HCT116 (cell line): Measurements from ENCODE around the gene FGF1. TPM values are rescaled to one million over a fixed set of nuclear protein-coding genes. Genes with fewer than 3 reads are reported as not detected.

Experiments used
- ATAC-seq: fragments of 200-7000 bp; cut with Tn5 transposase; 2 replicates; pipeline ENCODE4 v1.9.1; 2020; ENCODE audit warnings: mild to moderate bottlenecking, moderate library complexity
- BruUV-seq: library from RNA; stranded (reverse); fragments of 400-500 nt; replicated peaks from 2 replicates; lab custom pipeline; 2021; lab: Mats Ljungman, UMichigan
- CTCF ChIA-PET: fragments of 300-600 bp; sonication (Branson Sonifier 250); formaldehyde crosslinking; loops from one replicate; lab custom pipeline; 2021; ENCODE audit warnings: antibody characterized with exemption; lab: Charles Lee
- POLR2A ChIA-PET: fragments of 300-600, 350-600 bp; sonication (Branson Sonifier 250); formaldehyde crosslinking; loops from one replicate; lab custom pipeline; 2021; ENCODE audit warnings: antibody characterized with exemption; lab: Charles Lee
- RAD21 ChIA-PET, 2 experiments: fragments of 300-600 bp; sonication (Branson Sonifier 250); formaldehyde crosslinking; loops; one replicate each; lab custom pipeline; 2023; ENCODE audit warnings: low total read pairs in 2 of 2; ENCODE audit not compliant: uncharacterized antibody in 2 of 2, unreplicated experiment in 2 of 2, low non-redundant PET in 1 of 2; lab: Charles Lee
- DNase-seq: peaks from one replicate; pipeline ENCODE4 v3.0.0-alpha.2; 2010; ENCODE audit warnings: low read depth, low spot score
- H2AFZ ChIP-seq: fragments of 200-600 bp; shearing (Covaris generic), sonication (generic); 2 replicates; pipeline ENCODE4 v1.6.1; 2017; ENCODE audit warnings: low read depth, mixed run types, mixed read lengths, antibody characterized with exemption, low read length; ENCODE audit not compliant: poor library complexity, severe bottlenecking
- H3K27ac ChIP-seq: 2 replicates; pipeline ENCODE4 v1.5.1; 2012; ENCODE audit warnings: low read depth, low read length
- H3K27me3 ChIP-seq: fragments of 200-600 bp; sonication (generic); 2 replicates; pipeline ENCODE4 v1.6.1; 2016; ENCODE audit warnings: mixed run types, low read length, mixed read lengths; ENCODE audit not compliant: insufficient read depth
- H3K36me3 ChIP-seq, 2 experiments: fragments of 200-500 bp in 1 of 2; fragments of 200-600 bp in 1 of 2; sonication (Bioruptor generic) in 1 of 2; sonication (generic) in 1 of 2; 2 replicates each; pipeline versions ENCODE4 v1.5.1 to v1.6.1; 2014 to 2016; ENCODE audit warnings: low read length in 2 of 2, inconsistent platforms in 1 of 2, mixed read lengths in 1 of 2, mixed run types in 1 of 2; ENCODE audit not compliant: insufficient read depth in 2 of 2, control insufficient read depth in 1 of 2
- H3K4me1 ChIP-seq, 2 experiments: fragments of 200-600 bp in 1 of 2; sonication (generic) in 1 of 2; 2 replicates each; pipeline versions ENCODE4 v1.5.1 to v1.6.1; 2012 to 2017; ENCODE audit warnings: low read length in 2 of 2, inconsistent platforms in 1 of 2, mild to moderate bottlenecking in 1 of 2, mixed read lengths in 1 of 2, mixed run types in 1 of 2, moderate library complexity in 1 of 2; ENCODE audit not compliant: insufficient read depth in 2 of 2, control insufficient read depth in 1 of 2
- H3K4me2 ChIP-seq: fragments of 200-600 bp; sonication (generic); 2 replicates; pipeline ENCODE4 v1.6.1; 2017; ENCODE audit warnings: mixed run types, low read length, mixed read lengths
- H3K4me3 ChIP-seq, 2 experiments: fragments of 200-600 bp in 1 of 2; sonication (generic) in 1 of 2; replicated peaks in 1 of 2; 2 replicates each; pipeline ENCODE4 v1.5.1; 2011 to 2016; ENCODE audit warnings: low read length in 2 of 2, control low read depth in 1 of 2, low read depth in 1 of 2, mild to moderate bottlenecking in 1 of 2, mixed read lengths in 1 of 2, mixed run types in 1 of 2
- H3K79me2 ChIP-seq: fragments of 200-600 bp; sonication (generic); 2 replicates; pipeline ENCODE4 v1.6.1; 2017; ENCODE audit warnings: mild to moderate bottlenecking, mixed run types, low read length, moderate library complexity, mixed read lengths; ENCODE audit not compliant: insufficient read depth
- H3K9ac ChIP-seq: fragments of 200-600 bp; sonication (generic); 2 replicates; pipeline ENCODE4 v1.6.1; 2016; ENCODE audit warnings: low read length, mixed read lengths
- H3K9me2 ChIP-seq: fragments of 200-600 bp; sonication (generic), shearing (Covaris generic); 2 replicates; pipeline ENCODE4 v1.6.1; 2017; ENCODE audit warnings: mixed run types, mild to moderate bottlenecking, moderate library complexity; ENCODE audit not compliant: insufficient read depth
- H3K9me3 ChIP-seq, 2 experiments: fragments of 200-500 bp in 1 of 2; fragments of 200-600 bp in 1 of 2; sonication (Bioruptor generic) in 1 of 2; sonication (generic) in 1 of 2; 2 replicates each; pipeline ENCODE4 v1.6.1; 2014 to 2017; ENCODE audit warnings: low read length in 2 of 2, mixed read lengths in 2 of 2, inconsistent platforms in 1 of 2, low read depth in 1 of 2, mild to moderate bottlenecking in 1 of 2, mixed run types in 1 of 2, moderate library complexity in 1 of 2; ENCODE audit not compliant: control insufficient read depth in 1 of 2, insufficient read depth in 1 of 2
- H4K20me1 ChIP-seq: fragments of 200-600 bp; sonication (generic), shearing (Covaris generic); 2 replicates; pipeline ENCODE4 v1.6.1; 2017; ENCODE audit warnings: mixed run types, mild to moderate bottlenecking, moderate library complexity; ENCODE audit not compliant: insufficient read depth
- CBX3 ChIP-seq: IDR thresholded peaks from 2 replicates; pipeline ENCODE4 v1.6.1; 2012; ENCODE audit warnings: low read depth
- CEBPB ChIP-seq: IDR thresholded peaks from 2 replicates; pipeline ENCODE4 v1.6.1; 2012; ENCODE audit warnings: low read depth
- EGR1 ChIP-seq: IDR thresholded peaks from 2 replicates; pipeline ENCODE4 v1.6.1; 2012; ENCODE audit warnings: low read depth
- ELF1 ChIP-seq: IDR thresholded peaks from 2 replicates; pipeline ENCODE4 v1.6.1; 2012; ENCODE audit warnings: low read depth, borderline replicate concordance
- EZH2 ChIP-seq: fragments of 200-600 bp; sonication (generic); IDR thresholded peaks from 2 replicates; pipeline ENCODE4 v1.6.1; 2017; ENCODE audit warnings: antibody characterized with exemption, mixed run types
- EZH2phosphoT487 ChIP-seq: fragments of 200-600 bp; IDR thresholded peaks from 2 replicates; pipeline ENCODE4 v1.6.1; 2018; ENCODE audit warnings: antibody characterized with exemption, borderline replicate concordance
- JUND ChIP-seq: IDR thresholded peaks from 2 replicates; pipeline ENCODE4 v1.6.1; 2012
- POLR2A ChIP-seq: IDR thresholded peaks from 2 replicates; pipeline ENCODE4 v1.7.0; 2011; ENCODE audit warnings: borderline replicate concordance; ENCODE audit not compliant: insufficient read depth, insufficient read length; ENCODE audit errors: extremely low read depth
- POLR2AphosphoS5 ChIP-seq: IDR thresholded peaks from 2 replicates; pipeline ENCODE4 v1.6.1; 2011; ENCODE audit warnings: mild to moderate bottlenecking, low read depth, low read length, moderate library complexity
- SP1 ChIP-seq: IDR thresholded peaks from 2 replicates; pipeline ENCODE4 v1.6.1; 2012; ENCODE audit warnings: low read depth
- SRF ChIP-seq: IDR thresholded peaks from 2 replicates; pipeline ENCODE4 v1.6.1; 2012; ENCODE audit warnings: low read depth
- TCF7L2 ChIP-seq: IDR thresholded peaks from 2 replicates; pipeline ENCODE4 v1.7.0; 2011; ENCODE audit warnings: borderline replicate concordance, inconsistent platforms; ENCODE audit not compliant: insufficient read depth, insufficient read length; ENCODE audit errors: extremely low read depth
- intact Hi-C: fragments of 100-400 bp; cut with micrococcal nuclease; formaldehyde crosslinking; loops from 2 replicates; pipeline ENCODE4 v1.10.0; 2022
- total RNA-seq: library from RNA; stranded (reverse); gene quantifications from one replicate; pipeline ENCODE4 v1.2.1, GENCODE V29; 2021; ENCODE audit not compliant: unreplicated experiment
- TF ChIP-seq, protein P1 (sequence below): IDR thresholded peaks from 2 replicates; pipeline ENCODE4 v1.6.1; 2012; ENCODE audit warnings: low read depth
- TF ChIP-seq, protein P2 (sequence below): IDR thresholded peaks from 2 replicates; pipeline ENCODE4 v1.6.1; 2012

The FGF1 gene
- total RNA-seq, 1 experiment from 2014 or later: not detected

DNA sequence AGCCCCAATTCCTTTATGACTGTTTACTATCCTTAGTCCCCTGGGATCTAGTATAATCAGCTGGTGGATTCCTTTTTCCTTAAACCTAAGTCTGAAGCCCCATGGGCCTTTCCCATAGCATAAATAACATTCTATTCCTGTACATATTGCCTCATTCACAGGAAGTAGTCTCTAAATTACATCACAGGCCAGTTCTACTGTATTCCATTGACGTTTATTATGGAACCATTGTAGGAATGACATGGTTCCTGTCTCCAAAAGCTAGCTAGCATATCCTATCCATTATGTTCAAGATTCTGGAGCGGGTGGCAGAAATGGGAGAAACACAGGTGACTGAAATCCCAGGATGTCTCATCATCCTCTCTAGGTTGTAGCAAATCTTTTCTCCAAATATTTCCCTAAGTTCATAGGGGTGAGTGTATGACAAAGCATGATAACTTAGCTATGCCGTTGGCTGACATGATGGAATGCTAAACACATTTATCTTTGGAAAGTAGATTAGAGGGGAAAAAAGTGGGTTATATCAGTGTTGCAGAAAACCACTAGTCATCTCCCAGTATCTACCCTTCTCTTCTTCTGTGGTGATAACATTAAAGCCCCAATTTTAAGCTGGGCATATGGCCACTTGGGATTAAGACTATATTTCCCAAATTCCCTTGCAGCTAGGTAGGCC is 140.1 kb downstream of the FGF1 start:
- TF ChIP-seq EZH2 (no peak), EGR1 (no peak), ELF1 (no peak), JUND (no peak)
- no peaks in the 10 kb centered on the region for H3K27me3 ChIP-seq
- H3K4me3 ChIP-seq: no peak overlapping the region
- ChIA-PET POLR2A (interaction anchor here (2.1 to 4.3 kb wide), 2 partner anchors 182 to 189 kb away, joined by 8 to 18 read pairs; no protein-coding TSS in a partner anchor), RAD21 (no interaction called here), CTCF (interaction anchor here (0.5 to 1.2 kb wide), 3 partner anchors 153 to 393 kb away, joined by 3 read pairs; no protein-coding TSS in a partner anchor)
- H3K4me1 ChIP-seq: peaks cover 12 to 52% of the 10 kb centered on the region in 2 experiments
- DNase-seq (no peak), ATAC-seq (no peak)
- no TSS peak for BruUV-seq
- no peaks in the 10 kb centered on the region for H3K79me2 ChIP-seq
- H4K20me1 ChIP-seq: no peaks in the 10 kb centered on the region
- H3K9ac ChIP-seq: no peak overlapping the region
- H3K9me2 ChIP-seq: no peaks in the 10 kb centered on the region
- H3K36me3 ChIP-seq: no peaks in the 10 kb centered on the region
- H3K4me2 ChIP-seq: no peak overlapping the region
- intact Hi-C loops: loop anchor here (5.0 kb wide), 1 partner anchor 378 kb away; no protein-coding TSS in a partner anchor
- H3K9me3 ChIP-seq: no peaks in the 10 kb centered on the region
- no peak overlapping the region for H3K27ac ChIP-seq
- no peak overlapping the region for H2AFZ ChIP-seq

DNA sequence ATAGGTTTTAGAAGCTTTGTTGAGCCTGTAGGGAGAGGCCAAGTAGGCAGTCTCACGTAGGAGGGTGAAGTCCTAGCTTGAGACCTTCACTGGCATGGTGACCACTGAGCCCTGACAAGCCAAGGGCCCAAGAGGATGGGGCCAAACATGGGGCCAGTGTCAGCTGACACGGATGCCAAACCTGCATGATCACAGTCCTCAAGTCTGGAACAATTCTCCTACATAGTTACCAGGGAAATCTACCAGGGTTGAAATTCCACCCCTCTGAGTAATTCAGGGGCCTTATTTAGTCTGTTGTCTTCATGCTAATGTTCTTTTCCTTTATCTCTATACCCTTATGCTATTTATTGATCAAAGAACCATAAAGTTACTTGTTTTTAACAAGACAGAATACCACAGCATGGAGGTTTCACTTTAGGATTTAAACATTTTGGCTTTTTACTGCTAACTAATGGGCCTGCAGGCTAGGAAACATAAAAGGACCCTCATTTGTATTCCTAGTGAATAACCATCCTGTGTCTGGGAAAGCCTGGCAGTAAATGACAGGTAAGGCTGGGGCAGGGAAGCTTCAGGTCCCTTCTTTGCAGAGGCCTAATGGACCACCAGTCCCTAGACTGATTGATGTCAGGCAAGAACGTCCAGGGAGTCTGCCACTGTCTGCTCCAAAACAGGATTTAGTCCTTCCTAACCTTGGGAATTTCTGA is 140.8 kb downstream of the FGF1 start:
- Histone ChIP-seq H3K4me3 (no peak overlapping the region), H3K79me2 (no peaks in the 10 kb centered on the region), H3K36me3 (no peaks in the 10 kb centered on the region), H3K4me1 (peaks cover 12 to 49% of the 10 kb centered on the region in 2 experiments), H2AFZ (no peak overlapping the region), H3K27me3 (no peaks in the 10 kb centered on the region), H4K20me1 (no peaks in the 10 kb centered on the region), H3K9me3 (no peaks in the 10 kb centered on the region), H3K9me2 (no peaks in the 10 kb centered on the region), H3K9ac (no peak overlapping the region), H3K27ac (no peak overlapping the region), H3K4me2 (no peak overlapping the region)
- ATAC-seq: no peak
- intact Hi-C loops: loop anchor here (5.0 kb wide), 1 partner anchor 378 kb away; no protein-coding TSS in a partner anchor
- ChIA-PET RAD21 (no interaction called here), CTCF (interaction anchor here (1.2 kb wide), 1 partner anchor 189 kb away, joined by 3 read pairs; no protein-coding TSS in a partner anchor), POLR2A (interaction anchor here (2.1 to 4.3 kb wide), 2 partner anchors 182 to 188 kb away, joined by 8 to 18 read pairs; no protein-coding TSS in a partner anchor)
- no peak for TF ChIP-seq EGR1
- TF ChIP-seq SP1: no peak
- TF ChIP-seq TCF7L2: no peak
- TF ChIP-seq CEBPB: no peak
- no peak for TF ChIP-seq POLR2A
- no peak for TF ChIP-seq EZH2phosphoT487
- no peak for TF ChIP-seq POLR2AphosphoS5
- no peak for TF ChIP-seq EZH2
- TF ChIP-seq SRF: no peak
- TF ChIP-seq, protein P1, sequence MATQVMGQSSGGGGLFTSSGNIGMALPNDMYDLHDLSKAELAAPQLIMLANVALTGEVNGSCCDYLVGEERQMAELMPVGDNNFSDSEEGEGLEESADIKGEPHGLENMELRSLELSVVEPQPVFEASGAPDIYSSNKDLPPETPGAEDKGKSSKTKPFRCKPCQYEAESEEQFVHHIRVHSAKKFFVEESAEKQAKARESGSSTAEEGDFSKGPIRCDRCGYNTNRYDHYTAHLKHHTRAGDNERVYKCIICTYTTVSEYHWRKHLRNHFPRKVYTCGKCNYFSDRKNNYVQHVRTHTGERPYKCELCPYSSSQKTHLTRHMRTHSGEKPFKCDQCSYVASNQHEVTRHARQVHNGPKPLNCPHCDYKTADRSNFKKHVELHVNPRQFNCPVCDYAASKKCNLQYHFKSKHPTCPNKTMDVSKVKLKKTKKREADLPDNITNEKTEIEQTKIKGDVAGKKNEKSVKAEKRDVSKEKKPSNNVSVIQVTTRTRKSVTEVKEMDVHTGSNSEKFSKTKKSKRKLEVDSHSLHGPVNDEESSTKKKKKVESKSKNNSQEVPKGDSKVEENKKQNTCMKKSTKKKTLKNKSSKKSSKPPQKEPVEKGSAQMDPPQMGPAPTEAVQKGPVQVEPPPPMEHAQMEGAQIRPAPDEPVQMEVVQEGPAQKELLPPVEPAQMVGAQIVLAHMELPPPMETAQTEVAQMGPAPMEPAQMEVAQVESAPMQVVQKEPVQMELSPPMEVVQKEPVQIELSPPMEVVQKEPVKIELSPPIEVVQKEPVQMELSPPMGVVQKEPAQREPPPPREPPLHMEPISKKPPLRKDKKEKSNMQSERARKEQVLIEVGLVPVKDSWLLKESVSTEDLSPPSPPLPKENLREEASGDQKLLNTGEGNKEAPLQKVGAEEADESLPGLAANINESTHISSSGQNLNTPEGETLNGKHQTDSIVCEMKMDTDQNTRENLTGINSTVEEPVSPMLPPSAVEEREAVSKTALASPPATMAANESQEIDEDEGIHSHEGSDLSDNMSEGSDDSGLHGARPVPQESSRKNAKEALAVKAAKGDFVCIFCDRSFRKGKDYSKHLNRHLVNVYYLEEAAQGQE: no peak
- no peak for TF ChIP-seq JUND
- TF ChIP-seq CBX3: no peak
- no peak for TF ChIP-seq ELF1
- TF ChIP-seq, protein P2, sequence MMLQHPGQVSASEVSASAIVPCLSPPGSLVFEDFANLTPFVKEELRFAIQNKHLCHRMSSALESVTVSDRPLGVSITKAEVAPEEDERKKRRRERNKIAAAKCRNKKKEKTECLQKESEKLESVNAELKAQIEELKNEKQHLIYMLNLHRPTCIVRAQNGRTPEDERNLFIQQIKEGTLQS: no peak
- no peak for DNase-seq
- no TSS peak for BruUV-seq
